ENCODE results near the gene ZNF488. TPM values are rescaled to one million over a fixed set of nuclear protein-coding genes. Genes with fewer than 3 reads are reported as not detected.

Gene ZNF488
- total and polyA plus RNA-seq, 8 donors = 0.09 to 0.16 TPM; not detected in 6

DNA sequence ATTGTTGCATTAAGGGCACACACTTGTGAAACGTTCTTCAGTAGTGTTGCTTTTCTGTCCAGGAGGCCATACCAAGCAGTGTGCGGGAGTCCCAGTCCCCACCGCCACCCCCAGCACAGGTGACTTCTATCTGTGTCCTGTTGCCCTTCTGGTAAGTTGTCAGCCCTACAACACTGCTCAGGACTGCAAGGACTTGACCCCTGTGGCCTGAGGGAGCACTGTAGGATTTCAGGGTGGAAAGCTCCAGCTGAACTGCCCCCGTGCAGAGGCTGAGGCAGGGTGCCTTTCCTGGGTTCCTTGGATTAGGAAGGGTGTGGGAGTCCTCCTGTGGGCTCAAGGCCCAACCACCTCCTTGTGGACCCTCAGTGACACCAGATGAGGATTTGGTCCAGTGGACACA lies 26.8 kb upstream of the ZNF488 start:
- H3K27ac ChIP-seq = no peak overlapping the region
- H3K4me3 ChIP-seq = no peak overlapping the region
- no peak for ATAC-seq
- intact Hi-C loops (cut with DNase I) = no loop called here
- DNase-seq = peak in 1 of 6 donors; percentile 30
- WGBS, 2 donors = 71 to 74% methylated on average over 4 of the region's 4 CpGs
- TF ChIP-seq, protein P1, sequence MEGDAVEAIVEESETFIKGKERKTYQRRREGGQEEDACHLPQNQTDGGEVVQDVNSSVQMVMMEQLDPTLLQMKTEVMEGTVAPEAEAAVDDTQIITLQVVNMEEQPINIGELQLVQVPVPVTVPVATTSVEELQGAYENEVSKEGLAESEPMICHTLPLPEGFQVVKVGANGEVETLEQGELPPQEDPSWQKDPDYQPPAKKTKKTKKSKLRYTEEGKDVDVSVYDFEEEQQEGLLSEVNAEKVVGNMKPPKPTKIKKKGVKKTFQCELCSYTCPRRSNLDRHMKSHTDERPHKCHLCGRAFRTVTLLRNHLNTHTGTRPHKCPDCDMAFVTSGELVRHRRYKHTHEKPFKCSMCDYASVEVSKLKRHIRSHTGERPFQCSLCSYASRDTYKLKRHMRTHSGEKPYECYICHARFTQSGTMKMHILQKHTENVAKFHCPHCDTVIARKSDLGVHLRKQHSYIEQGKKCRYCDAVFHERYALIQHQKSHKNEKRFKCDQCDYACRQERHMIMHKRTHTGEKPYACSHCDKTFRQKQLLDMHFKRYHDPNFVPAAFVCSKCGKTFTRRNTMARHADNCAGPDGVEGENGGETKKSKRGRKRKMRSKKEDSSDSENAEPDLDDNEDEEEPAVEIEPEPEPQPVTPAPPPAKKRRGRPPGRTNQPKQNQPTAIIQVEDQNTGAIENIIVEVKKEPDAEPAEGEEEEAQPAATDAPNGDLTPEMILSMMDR (IDR thresholded peaks at IDR 0.05) = no peak
- no peaks in the 10 kb centered on the region for H3K9me3 ChIP-seq
- H3K36me3 ChIP-seq = no peaks in the 10 kb centered on the region
- no peak for FAIRE-seq
- no peaks in the 10 kb centered on the region for H3K4me1 ChIP-seq
- H3K27me3 ChIP-seq = no peaks in the 10 kb centered on the region

DNA sequence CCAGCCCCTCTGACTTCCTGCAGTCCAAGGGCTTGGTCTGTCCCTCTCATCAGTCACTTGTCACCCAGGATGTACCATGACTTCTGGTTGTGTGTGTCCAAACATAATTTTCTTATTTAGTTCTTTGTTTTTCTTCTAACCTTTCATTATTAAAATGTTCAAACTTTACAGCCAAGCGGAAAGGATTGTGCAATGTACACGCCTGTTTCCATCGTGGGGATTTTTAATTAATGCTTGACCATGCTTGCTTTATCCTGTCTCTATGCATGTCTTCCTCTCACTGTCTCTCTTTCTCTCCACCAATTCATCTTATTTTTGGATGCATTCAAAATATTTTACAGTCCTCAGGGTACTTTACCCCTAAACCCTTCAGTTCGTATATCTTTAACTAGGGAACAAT lies 26.2 kb upstream of the ZNF488 start:
- Histone ChIP-seq H3K27ac (no peak overlapping the region), H3K4me1 (no peaks in the 10 kb centered on the region), H3K4me3 (no peak overlapping the region), H3K36me3 (no peaks in the 10 kb centered on the region), H3K9me3 (no peaks in the 10 kb centered on the region), H3K27me3 (no peaks in the 10 kb centered on the region)
- FAIRE-seq (no peak), DNase-seq (no peak), ATAC-seq (no peak)
- TF ChIP-seq, protein P1 (IDR thresholded peaks at IDR 0.05) = no peak
- intact Hi-C loops (cut with DNase I) = no loop called here
- 76 to 77% methylated on average over 4 of the region's 4 CpGs for WGBS, 2 donors

DNA sequence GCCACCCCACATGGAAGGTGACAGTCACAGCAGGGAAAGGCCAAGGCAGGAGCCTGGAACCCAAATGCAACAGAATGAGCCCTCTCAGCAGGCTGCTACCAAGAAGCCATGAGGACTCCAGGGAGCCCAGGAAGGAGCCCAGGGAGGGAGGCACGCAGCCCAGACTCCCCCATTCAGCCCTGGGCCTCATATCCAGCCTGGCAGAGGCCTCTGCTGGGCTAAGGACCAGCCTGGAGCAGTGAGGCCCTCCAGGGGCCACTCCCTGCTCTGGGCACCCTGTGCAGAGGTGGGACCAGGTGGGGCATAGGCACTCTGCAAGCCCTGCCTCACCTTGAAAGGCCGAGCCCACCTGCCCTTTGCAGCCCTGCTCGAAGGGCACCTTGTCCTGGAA lies 25.8 kb upstream of the ZNF488 start:
- TF ChIP-seq, protein P1 (IDR thresholded peaks at IDR 0.05) = no peak
- Histone ChIP-seq H3K4me3 (no peak overlapping the region), H3K36me3 (no peaks in the 10 kb centered on the region), H3K4me1 (no peaks in the 10 kb centered on the region), H3K27ac (no peak overlapping the region), H3K27me3 (no peaks in the 10 kb centered on the region), H3K9me3 (no peaks in the 10 kb centered on the region)
- no peak for ATAC-seq
- intact Hi-C loops (cut with DNase I) = no loop called here
- peak in 1 of 6 donors; percentile 39 for DNase-seq
- WGBS, 2 donors = 61 to 63% methylated on average over 3 of the region's 3 CpGs
- no peak for FAIRE-seq

DNA sequence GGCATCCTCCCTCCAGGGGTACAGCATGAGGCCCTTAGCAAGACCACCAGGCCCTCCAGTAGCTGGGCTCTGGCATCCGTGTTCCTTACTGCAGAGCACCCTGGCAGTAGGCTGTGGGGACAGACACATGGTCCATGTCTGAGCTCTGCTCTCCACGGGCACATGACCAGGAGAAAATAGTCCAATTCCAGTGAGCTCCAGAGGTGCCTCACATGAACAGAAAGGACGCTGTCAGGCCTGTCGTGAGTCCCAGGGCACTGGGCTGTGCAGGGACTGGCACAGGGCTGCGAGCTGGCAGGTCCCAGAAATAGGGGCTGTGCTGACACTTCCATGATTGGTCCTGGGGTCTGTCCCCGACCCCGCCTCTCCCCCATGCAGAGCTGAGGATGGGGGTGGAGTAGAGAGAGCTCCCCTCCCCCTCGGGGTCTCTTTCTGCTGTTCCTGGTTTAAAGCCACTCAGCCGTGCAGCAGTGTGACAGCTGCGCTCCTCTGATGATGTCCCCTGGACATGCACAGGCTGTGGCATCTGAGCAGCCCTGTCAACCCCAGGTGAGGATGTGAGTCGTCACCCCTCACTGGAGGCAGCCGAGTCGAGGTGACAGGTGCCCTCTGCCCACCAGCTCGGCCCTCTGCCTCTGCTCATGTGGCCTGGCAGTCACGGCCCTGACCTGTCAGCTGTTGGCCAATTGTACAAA lies 25.2 kb upstream of the ZNF488 start:
- no peak overlapping the region for H3K4me3 ChIP-seq
- WGBS, 2 donors = 70 to 77% methylated on average over 15 of the region's 15 CpGs
- no peak for ATAC-seq
- DNase-seq = peak in 1 of 6 donors; percentile 44
- no peaks in the 10 kb centered on the region for H3K9me3 ChIP-seq
- H3K27me3 ChIP-seq = no peaks in the 10 kb centered on the region
- intact Hi-C loops (cut with DNase I) = no loop called here
- H3K27ac ChIP-seq = no peak overlapping the region
- FAIRE-seq = no peak
- no peaks in the 10 kb centered on the region for H3K36me3 ChIP-seq
- TF ChIP-seq, protein P1 (IDR thresholded peaks at IDR 0.05) = no peak
- H3K4me1 ChIP-seq = no peaks in the 10 kb centered on the region

DNA sequence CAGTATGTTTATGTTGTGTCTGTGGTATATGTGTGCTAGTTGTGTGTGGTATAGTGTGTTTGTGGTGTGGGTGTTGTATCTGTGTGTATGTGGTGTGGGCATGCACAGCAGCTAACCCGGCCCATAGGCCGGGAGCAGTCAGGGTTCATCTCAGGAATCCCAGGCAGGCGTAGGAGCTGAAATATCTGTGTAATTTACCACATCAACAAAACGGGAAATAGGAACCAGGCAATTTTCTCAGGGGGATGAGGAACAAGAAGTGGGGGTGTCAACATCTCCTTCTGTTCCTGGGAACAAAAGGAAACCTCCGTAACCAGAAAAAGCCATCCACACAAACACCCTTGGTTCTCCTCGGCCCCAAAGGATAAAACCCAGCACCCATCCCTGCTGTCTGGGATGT lies 24.5 kb upstream of the ZNF488 start:
- WGBS, 2 donors = 76 to 80% methylated on average over 6 of the region's 6 CpGs
- ATAC-seq (no peak), FAIRE-seq (no peak), DNase-seq (no peak)
- H3K9me3 ChIP-seq = no peaks in the 10 kb centered on the region
- intact Hi-C loops (cut with DNase I) = no loop called here
- no peaks in the 10 kb centered on the region for H3K36me3 ChIP-seq
- no peaks in the 10 kb centered on the region for H3K27me3 ChIP-seq
- no peak overlapping the region for H3K4me3 ChIP-seq
- H3K4me1 ChIP-seq = no peaks in the 10 kb centered on the region
- no peak overlapping the region for H3K27ac ChIP-seq
- TF ChIP-seq, protein P1 (IDR thresholded peaks at IDR 0.05) = no peak
